ENCODE measurements around the gene GNG8. TPM values are rescaled to one million over a fixed set of nuclear protein-coding genes. Genes with fewer than 3 reads are reported as not detected.

The GNG8 gene
- total and polyA plus RNA-seq, 9 of the 15 experiments (the other 6 are each of a cell fraction or from before 2014, with no cell fraction given): 1.3 TPM; not detected in 8

DNA sequence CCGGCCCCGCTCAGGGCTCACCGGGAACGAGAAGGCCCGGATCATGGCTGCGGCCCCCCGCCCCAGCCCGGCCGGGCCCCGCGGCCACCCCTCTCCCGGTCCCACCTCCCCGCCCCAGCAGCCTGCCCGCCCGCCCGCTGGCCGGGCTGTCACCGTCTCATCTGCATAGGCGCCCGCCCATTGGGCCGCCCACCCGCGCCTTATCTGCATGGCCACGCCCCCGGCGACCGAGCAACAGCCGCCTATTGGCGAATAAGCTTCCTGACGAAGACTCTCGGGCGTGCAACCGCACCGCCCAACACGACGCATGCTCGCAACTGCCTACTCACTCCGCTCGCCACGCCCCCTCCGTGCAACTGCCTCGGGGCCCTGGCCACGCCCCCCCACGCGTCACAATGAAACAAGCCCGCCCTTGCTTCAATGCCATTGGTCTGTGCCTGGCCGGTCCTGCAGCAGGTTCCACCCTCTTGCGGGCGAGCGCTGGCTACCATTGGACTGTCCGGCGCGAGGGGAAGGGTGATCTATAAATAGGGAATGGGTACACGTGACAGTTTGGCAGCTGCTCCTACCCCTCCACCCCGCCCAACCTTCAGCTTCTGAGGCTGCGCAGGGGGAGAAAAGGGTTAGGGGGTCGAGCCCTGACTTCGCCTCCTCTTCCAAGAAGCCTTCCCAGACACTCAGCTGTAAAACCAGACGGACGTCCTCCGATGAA, 25.2 kb upstream of the GNG8 start, which contains the start of gene DACT3 (continued):
- TF ChIP-seq ZNF764 (CRISPR knock-in tag; IDR thresholded peaks at IDR 0.05; ENCODE audit: low read depth): no peak
- TF ChIP-seq ZNF174 (CRISPR knock-in tag; IDR thresholded peaks at IDR 0.05): no peak
- TF ChIP-seq, protein P1, sequence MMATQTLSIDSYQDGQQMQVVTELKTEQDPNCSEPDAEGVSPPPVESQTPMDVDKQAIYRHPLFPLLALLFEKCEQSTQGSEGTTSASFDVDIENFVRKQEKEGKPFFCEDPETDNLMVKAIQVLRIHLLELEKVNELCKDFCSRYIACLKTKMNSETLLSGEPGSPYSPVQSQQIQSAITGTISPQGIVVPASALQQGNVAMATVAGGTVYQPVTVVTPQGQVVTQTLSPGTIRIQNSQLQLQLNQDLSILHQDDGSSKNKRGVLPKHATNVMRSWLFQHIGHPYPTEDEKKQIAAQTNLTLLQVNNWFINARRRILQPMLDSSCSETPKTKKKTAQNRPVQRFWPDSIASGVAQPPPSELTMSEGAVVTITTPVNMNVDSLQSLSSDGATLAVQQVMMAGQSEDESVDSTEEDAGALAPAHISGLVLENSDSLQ (IDR thresholded peaks at IDR 0.05): peak; percentile 88
- TF ChIP-seq TFAP4 (CRISPR knock-in tag; IDR thresholded peaks at IDR 0.05; ENCODE audit: borderline replicate concordance): peak; percentile 88
- peak; percentile 55; the same call in 1 of the 2 replicates for TF ChIP-seq MYC (IDR thresholded peaks at IDR 0.05; ENCODE audit: low read depth, low read length)
- TF ChIP-seq MYC (CRISPR knock-in tag; IDR thresholded peaks at IDR 0.05; ENCODE audit: borderline replicate concordance, low read depth): peak; percentile 33; the same call in 1 of the 2 replicates
- peak; percentile 93 to 95 for TF ChIP-seq NRF1 (conservative IDR thresholded peaks at IDR 0.05 in 1 of 2, IDR thresholded peaks at IDR 0.05 in 1 of 2)
- TF ChIP-seq TBP (optimal IDR thresholded peaks at IDR 0.05; ENCODE audit: low read depth, low read length): peak; percentile 30
- peak; percentile 22; the same call in 1 of the 2 replicates for TF ChIP-seq HDAC2 (IDR thresholded peaks at IDR 0.05)
- no peak for TF ChIP-seq HNRNPUL1 (IDR thresholded peaks at IDR 0.05; ENCODE audit: low read length)
- TF ChIP-seq NFIC (IDR thresholded peaks at IDR 0.05): peak; percentile 64
- peak; percentile 95 for TF ChIP-seq HES1 (IDR thresholded peaks at IDR 0.05; ENCODE audit: low read depth)
- TF ChIP-seq KLF1 (tag; IDR thresholded peaks at IDR 0.05): no peak
- TF ChIP-seq TOE1 (IDR thresholded peaks at IDR 0.05; ENCODE audit: borderline replicate concordance): peak; percentile 55; the same call in 1 of the 2 replicates
- no peak for TF ChIP-seq TOE1 (CRISPR knock-in tag; IDR thresholded peaks at IDR 0.05; ENCODE audit: borderline replicate concordance, low read depth)
- no peak for TF ChIP-seq PRPF4 (IDR thresholded peaks at IDR 0.05; ENCODE audit: insufficient read depth, low read depth, low read length, poor library complexity, severe bottlenecking)
- no peak; the same call in 1 of the 2 replicates for TF ChIP-seq ETS1 (conservative IDR thresholded peaks at IDR 0.05; ENCODE audit: control insufficient read depth, low read depth, low read length)
- no peak for TF ChIP-seq BMI1 (IDR thresholded peaks at IDR 0.05; ENCODE audit: low read length)
- TF ChIP-seq HMGN3 (IDR thresholded peaks at IDR 0.05; ENCODE audit: borderline replicate concordance, extremely low read depth, insufficient read length, low read depth, low read length): peak; percentile 82
- no peak for TF ChIP-seq IFI16 (CRISPR knock-in tag; IDR thresholded peaks at IDR 0.05)
- no peak for TF ChIP-seq PURB (CRISPR knock-in tag; IDR thresholded peaks at IDR 0.05; ENCODE audit: low read depth)
- TF ChIP-seq ARHGAP35 (IDR thresholded peaks at IDR 0.05; ENCODE audit: partially characterized antibody): no peak
- no peak for TF ChIP-seq DPF2 (IDR thresholded peaks at IDR 0.05)
- peak; percentile 74 for TF ChIP-seq EGR1 (conservative IDR thresholded peaks at IDR 0.05)
- TF ChIP-seq ELF4 (CRISPR knock-in tag; IDR thresholded peaks at IDR 0.05): no peak
- no peak for TF ChIP-seq MCM3 (IDR thresholded peaks at IDR 0.05)
- TF ChIP-seq CCAR2 (IDR thresholded peaks at IDR 0.05; ENCODE audit: low read depth, low read length): no peak

Measured in K562 (cell line).